Measurements from ENCODE around the gene TTN.
"Not testable (repeated sequence)": the region's sequence is repeated elsewhere in the genome, so short reads cannot be mapped to it uniquely, and the experiment has no call there.

Gene TTN

GRCh38 chr2:178526256-178526655, 281.0 kb downstream of the TTN start:
- no peak for DNase-seq

GRCh38 chr2:178525460-178525859, 281.8 kb downstream of the TTN start:
- DNase-seq, result not testable (repeated sequence)

- DNase-seq, result not testable (repeated sequence)
These were observed 282.2 kb downstream of the TTN start for GRCh38 chr2:178525010-178525409.

GRCh38 chr2:178523596-178524134, 283.6 kb downstream of the TTN start:
- no peak for DNase-seq

- peak; percentile 93 for DNase-seq
These were observed 284.1 kb downstream of the TTN start for GRCh38 chr2:178522950-178523595.

- DNase-seq, result no peak
These were observed 285.7 kb downstream of the TTN start for GRCh38 chr2:178521304-178522150.

GRCh38 chr2:178517496-178517895, 289.7 kb downstream of the TTN start:
- DNase-seq, result no peak

- no peak for DNase-seq
These were observed 292.6 kb downstream of the TTN start for GRCh38 chr2:178514664-178515063.

GRCh38 chr2:178513876-178514275, 293.3 kb downstream of the TTN start:
- no peak for DNase-seq

GRCh38 chr2:178512484-178512883, 294.7 kb downstream of the TTN start:
- DNase-seq, result no peak

GRCh38 chr2:178510384-178510783, 296.8 kb downstream of the TTN start:
- DNase-seq, result no peak

GRCh38 chr2:178508646-178509045, 298.6 kb downstream of the TTN start:
- no peak for DNase-seq

- DNase-seq, result no peak
These were observed 300.3 kb downstream of the TTN start for GRCh38 chr2:178506949-178507348.

- no peak for DNase-seq
These were observed 300.7 kb downstream of the TTN start for GRCh38 chr2:178506524-178506923.

GRCh38 chr2:178506101-178506500, 301.1 kb downstream of the TTN start:
- no peak for DNase-seq

- no peak for DNase-seq
These were observed 304.5 kb downstream of the TTN start for GRCh38 chr2:178502751-178503150.

- no peak for DNase-seq
These were observed 307.6 kb downstream of the TTN start for GRCh38 chr2:178499640-178500039.

- DNase-seq, result no peak
These were observed 309.1 kb downstream of the TTN start for GRCh38 chr2:178498137-178498536.

- no peak for DNase-seq
These were observed 311.2 kb downstream of the TTN start for GRCh38 chr2:178496049-178496448.

GRCh38 chr2:178491612-178492011, 315.6 kb downstream of the TTN start:
- no peak for DNase-seq

- no peak for DNase-seq
These were observed 321.9 kb downstream of the TTN start for GRCh38 chr2:178485356-178485755.

- peak; percentile 44 for DNase-seq
These were observed 322.8 kb downstream of the TTN start for GRCh38 chr2:178484245-178485041.

GRCh38 chr2:178482437-178482836, 324.8 kb downstream of the TTN start:
- DNase-seq, result no peak
